DMS53 treated with DMSO at 0.1 percent for 48 hours (cell line): Measurements from ENCODE around the gene CLSTN2.
A peak's percentile ranks its signal among the peaks of the same experiment; 100 is the strongest.

Source experiments
- DNase-seq: peaks from one replicate; lab custom pipeline; 2025; ENCODE audit not compliant: unreplicated experiment; lab: John Stamatoyannopoulos, UW

Gene CLSTN2

DNA sequence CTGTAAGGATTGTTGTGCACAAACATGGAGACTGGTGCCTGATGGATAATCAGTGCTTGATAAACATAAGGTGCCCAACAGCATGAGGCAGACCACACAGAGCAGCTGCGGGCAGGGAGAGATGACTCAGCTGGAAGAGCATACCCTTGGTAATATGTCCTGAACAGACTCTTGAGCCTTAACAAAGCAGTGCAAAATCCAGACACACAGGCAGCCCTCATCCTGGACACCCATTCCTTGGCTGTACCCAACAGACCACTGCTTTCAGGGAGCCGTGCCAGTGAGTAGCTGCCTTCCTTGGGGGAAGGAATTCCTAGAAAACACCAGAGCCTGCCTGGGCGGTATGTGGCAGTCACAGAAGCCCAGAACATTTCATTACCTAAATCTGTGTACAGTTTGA is 156.2 kb downstream of the CLSTN2 start:
- no peak for DNase-seq

DNA sequence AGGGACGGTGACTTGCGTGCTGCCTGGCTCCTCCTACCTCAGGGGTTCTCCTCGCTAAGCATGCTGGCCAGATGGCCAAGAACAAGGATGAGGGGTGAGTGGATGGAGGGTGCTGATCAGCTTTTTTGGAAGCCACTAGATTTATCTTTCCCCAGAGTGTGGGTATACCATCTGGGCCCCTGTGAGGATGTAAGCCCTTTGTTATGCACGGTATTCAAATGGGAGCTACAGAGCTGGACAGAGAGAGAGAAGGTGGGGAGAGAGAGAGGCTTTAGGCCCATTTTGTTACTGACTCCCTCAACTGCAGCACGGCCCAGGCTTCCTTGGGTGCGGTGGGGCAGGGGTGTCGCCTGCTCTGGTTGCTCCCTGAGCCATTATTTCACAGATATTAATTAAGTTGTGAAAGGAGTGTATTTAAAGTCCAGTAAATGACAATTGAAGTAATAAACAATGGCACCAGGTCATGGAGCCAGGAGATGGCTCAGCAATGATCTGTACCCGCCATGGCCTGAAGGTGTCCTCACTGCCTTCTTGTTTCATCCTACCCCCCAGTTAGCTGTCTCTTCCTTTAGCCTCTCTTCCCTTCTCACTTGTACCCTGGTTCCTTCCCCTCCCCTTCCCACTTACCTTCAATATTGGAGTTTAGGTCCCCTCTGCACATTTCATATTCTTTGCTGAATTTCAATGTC is 158.0 kb downstream of the CLSTN2 start:
- DNase-seq: no peak

DNA sequence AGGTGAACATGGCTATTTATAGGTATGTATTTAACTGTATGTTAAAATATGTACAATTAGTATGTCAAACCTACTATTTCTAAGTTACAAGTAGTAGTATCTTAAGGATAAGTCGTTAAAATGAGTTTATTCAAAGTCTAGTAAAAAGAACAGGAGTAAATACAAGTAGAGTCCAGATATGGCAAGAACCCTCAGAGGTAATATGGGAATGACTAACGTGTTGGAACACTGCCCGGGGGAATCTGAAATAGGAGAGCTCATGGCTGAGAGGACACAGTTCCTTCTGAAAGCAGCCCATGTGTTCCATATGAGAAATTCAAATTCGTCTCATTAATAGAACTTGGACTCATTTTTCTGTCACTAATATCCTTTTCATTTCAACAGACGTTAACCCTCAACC is 158.8 kb downstream of the CLSTN2 start:
- no peak for DNase-seq

DNA sequence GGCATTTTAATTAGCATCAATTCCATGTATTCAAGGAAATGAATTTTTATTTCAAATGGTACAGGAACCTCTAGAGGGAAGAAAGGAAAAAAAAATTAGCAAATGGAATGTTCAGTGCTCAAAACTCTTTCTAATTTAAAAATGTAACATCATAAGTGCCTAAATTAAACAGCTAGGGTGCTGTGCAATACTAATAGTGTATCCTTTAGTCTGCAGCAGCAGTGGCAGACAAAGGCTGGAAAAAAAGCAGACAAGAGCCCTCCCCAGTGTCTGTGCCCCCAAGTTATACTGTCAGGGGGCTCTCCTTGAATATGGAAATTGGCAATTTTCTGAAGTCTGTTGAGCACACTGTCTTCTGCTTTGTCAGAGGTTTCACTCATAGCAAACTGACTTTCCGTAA is 159.5 kb downstream of the CLSTN2 start:
- no peak for DNase-seq

DNA sequence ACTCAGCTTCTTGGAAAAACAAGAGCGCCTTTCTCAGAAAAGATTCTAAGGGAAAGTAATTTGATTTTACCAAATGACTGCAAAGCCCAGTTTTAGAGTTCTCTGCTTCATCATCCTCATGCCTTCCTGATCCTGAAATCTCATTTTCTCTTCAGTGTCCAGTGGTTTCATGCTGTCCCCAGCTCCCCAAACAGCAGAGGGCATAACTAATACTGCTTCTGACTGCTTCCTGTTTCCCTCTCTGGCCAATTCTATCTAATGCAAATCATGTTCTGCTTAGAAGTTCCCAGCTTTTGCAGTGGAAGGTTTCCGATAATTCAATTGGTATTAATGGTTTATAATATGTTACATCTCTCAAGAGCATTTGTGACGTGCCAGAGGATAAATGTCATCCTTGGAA is 161.1 kb downstream of the CLSTN2 start:
- DNase-seq: no peak

DNA sequence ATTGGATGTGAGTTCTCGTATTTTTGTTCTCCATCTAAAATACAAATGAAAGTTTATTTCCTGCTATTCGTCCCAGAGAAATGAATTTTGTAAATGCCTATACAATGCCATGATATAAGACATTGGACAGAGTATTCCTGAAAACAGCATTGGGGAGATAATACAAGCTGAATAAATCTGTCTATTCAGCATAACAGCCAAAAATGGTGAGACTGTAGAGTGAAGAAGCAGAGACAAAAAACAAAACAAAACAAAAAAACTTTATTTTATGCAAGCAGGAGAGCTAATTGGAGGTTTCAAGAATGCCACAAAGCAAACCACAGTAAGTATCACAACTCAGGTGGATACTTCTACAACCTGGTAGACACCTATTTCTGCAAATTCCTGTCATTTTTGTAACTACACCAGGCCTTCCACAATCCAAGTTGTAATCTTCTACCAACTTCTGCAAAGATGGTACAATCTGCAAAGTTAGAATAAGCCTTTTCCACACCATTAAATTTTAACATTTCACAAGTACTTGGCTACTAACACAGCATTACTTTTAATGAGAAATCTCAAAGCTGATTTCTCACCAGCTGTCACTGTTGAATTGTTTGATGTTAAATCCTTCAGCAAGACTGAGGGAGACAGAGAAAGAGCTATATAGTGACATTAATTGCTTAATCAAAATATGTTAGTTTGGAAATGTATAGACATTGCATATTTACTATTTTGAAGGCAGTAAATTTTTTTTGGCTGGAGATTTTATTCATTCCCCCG is 163.1 kb downstream of the CLSTN2 start:
- DNase-seq: no peak

DNA sequence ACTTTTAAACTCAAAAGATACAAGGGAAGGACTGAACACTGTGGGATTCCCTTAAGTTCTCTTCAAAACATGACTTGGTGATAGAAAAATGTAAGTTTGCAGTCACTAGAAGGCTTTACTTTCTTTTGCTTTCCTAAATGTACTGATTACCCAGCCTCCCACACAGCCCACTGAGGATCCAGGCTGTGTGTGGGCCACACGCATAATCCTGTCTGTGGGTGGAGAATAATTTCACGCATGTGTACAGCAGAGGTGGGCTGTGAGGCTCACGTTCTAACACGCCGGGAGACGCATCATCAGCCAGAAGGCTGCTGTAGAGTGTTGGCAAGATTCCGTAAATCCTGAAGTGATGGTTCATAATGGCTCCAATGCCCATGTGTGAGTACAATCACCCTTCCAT is 165.5 kb downstream of the CLSTN2 start:
- no peak for DNase-seq

DNA sequence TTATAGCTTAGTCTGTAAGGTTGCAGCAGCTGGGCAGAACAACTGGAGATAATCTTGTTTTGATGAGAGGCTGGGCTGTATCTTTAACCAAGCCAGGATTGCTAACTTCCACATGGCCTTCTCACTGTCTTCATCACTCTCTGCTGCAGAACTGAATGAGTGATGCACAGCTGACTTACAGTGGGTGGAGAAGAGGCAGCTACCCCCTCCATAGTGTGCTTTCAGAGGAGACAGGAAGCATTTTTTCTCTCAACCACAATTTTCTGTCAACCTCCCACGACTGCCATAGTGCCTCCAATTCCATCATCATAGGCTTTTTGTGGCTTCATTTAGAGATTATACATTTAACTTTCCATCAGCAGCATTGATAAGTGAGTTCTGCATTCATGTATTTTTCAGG is 168.2 kb downstream of the CLSTN2 start:
- DNase-seq: no peak

DNA sequence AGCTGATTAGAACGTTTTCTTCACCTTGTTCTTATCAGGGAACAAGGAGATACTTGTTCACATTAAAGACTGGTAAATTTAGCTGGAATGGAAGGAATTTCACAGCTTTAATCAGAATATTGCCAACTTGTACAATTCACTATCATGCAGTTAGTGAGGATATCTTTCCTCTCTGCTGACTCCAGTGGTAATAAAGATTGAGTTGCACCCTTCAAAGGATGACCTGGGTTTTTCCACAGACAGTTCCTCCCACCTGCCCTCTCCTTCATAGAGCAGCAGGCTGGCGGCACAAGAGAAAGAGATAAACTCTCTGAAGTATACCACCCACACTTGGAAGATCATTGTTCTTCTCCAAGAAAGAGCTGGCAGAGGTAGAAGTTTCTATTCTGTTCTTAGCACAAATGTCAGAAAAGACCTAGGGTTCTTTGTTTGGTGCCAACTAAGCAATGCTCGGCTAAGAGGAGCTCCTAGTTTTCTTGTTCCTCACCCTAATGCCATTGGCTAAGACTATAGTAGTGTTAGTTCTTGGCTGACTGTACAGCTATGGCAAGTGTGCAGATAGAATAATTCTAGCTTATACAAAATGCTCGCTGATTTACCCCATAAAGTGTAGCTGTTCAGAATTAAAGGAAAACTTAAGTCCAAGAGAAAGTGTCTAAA is 169.1 kb downstream of the CLSTN2 start:
- DNase-seq: no peak

DNA sequence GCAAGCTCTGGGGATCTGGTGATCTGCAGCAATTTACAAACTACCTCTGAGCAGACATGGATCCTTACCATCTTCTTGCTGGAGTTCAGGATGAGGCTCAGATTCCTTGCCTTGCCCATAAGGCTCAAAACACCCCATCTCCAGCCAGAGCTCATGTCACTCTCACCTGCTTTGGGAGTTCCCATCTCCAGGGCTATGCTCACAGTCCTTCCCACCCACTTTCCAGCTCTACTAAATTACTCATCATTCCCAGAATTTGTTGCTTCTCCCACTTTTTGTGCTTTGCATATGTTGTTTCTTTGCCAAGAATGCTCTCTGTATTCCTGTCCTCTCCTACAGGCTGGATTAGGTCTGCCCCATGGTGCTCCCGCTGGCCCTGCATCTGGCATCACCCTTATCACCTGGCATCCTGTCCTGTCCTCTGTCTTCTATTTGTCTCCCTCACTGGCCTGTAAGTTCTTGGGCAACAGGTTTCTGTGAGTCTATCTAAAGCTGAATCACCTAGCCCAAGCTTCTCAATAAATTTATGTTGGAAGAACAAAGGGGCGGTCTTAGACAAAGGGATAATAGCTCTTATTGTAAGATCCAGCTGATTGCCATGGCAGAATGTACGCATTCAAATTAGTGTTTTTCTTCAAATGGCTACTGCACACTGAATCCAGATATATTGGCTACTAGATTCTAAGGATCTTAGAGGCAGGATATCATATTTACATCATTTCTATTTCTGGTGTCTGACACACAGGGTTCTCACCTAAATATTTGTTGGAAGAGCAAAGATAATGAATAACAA is 179.2 kb downstream of the CLSTN2 start:
- DNase-seq: no peak

DNA sequence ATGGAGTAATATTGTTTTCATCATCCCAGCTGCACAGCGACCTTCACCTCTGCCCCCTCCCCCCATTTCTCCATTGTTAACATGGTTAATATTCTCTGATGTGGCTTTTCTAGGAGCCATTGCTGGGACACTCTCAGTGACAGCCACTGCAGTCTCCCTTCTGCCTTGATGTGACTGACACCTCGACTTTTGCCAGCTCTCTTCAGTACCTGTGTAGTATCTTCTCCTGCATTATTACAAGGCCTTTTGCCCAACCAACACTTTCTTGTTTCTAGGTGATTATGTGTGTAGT is 179.8 kb downstream of the CLSTN2 start:
- DNase-seq: no peak

DNA sequence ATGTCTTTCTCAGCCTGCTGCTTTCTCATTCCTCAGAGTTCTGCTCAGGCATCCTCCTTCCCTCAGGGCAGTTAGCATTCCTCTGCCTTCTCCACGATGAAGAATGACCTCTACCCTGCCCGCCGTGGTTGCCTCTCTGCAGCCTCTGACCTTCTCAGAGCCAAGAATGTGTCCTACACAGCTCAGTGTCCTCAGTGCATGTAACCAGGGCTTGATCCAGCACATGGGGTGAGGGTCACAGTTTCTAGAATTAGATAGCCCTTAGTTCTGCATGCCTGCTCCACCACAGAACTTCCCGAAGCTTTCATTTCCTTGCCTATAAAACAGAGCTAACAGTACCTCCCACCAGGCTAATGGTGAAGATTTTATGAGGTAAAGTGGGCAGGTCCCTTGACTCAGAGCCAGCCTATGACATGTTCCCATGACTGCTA is 182.1 kb downstream of the CLSTN2 start:
- DNase-seq: no peak

DNA sequence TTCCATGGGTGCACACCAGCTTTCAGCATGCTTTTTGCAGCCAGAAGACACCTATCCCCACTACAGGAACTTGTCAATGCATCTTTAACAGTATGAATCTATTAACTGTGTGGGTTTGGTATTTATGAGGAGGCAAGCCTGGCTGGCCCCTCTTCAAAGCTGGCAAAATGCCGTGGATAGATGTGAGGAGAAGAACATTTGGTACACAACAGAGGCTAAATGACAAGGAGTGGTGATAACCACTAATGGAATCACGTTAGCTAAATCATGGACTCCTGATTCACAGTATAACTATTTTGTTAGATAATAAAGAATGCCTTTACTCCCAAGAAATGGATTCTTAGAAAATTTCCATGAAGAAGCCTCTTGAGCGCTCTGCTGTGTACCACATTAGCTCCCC is 187.2 kb downstream of the CLSTN2 start:
- no peak for DNase-seq

DNA sequence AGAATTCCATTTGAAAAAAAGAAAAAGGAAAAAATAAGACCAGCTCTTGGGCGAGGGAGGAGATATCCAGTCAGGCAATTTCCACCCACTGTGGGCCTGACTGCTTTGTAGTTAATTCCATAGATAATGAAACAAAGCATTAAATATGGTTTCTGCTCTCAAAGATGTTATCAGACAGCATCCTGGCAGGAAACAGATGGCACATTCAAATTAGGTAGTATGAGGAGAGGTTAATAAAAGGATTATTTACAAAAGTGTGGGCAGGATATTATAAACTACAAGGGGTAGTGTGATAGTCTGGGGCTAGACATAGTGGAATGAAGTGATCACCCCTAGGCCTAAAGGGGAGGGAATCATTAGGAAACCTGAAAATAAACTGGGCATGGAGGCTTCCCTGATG is 193.2 kb downstream of the CLSTN2 start:
- no peak for DNase-seq

DNA sequence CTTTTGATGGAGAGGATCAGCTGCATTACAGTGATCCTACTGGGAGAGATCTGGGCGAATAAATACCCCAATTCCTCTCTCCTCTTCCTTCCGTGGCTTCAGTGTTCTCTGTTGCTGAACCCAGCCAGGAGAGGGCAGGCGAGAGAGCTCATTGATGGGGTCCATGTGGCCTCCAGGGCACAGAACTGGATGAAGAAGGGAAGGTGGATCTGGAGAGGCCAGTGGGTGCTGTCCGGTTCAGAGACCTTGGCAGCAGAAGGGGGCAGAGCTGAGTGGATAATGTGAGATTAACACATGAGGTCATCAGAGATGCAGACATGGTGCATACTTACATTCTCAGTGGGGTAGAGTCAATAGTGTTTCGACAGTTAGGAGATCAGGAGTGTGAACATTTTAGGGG is 193.6 kb downstream of the CLSTN2 start:
- DNase-seq: peak; percentile 13

DNA sequence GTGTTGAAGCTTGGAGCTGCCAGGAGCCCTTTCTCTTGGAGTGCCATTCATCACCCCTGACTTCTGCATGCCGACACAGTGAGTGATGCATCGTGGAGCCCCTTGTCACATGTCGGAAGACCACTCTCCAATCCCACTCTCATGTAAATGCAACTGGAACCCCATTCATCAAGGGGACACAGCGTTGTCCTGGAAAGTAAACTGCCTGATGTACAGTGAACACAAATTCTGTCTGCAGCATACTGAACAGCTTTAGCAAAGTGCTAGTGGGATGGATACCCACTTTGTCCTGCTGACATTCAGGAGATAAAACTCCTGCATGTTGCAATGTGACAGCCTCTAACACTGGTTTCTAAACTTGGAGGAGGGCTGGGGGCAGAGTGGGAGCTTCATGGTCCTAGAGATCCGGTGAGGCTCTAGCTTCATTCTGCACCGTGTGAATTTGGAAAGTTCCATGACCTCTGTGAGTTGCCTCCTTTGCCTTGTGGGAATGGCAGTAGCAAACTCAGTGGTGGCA is 194.8 kb downstream of the CLSTN2 start:
- DNase-seq: no peak

DNA sequence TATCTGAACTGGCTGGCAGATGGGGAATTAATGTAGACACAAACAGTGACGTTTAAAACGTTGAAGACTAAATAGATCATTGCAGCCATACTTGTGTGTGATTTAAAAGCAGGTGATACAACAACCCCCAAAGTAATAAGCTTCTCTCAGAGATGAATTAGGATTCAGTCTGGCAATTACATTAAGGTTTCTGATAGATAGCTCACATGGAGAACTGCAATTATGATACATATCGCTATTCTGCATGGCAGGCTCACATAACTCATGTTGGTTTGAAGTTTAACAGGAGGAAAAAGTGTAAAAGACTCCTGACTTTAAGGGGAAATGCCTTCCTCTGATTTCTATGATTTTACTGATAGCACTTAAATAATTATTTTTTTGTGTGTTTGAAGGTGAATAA is 196.9 kb downstream of the CLSTN2 start:
- DNase-seq: no peak

DNA sequence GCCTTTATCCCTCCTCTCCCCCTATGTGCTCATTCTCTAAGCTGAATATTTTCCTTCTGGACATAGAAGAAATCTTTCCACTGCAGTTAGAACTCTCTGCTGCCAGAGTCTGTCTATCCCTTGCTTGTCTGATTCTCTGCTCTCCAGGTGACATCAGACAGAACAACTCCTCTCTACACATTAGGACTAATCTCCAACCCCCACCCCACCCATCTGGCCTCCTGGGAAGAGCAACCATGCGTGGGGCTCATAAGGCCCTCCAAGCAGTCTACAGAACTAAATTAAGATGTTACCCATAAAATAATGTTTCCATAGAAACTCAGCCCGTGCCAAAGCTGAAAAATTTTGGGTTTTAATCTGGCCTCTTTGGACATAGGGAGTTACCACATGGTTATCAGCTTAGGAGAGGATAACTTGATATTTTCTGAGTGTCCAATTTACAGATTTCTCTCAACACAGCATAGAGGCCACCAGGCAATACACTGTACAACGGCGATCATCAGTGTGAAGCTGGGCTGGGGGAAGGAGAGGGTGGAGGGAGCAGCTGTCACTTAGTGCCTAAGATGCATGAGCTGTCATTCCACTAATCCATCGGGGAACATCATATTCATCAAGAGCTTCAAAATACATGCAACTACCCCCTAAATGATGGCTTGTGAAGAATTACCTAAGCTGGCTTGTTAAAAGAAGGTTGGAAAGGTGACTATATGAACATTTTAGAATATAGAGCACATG is 199.4 kb downstream of the CLSTN2 start:
- DNase-seq: no peak

DNA sequence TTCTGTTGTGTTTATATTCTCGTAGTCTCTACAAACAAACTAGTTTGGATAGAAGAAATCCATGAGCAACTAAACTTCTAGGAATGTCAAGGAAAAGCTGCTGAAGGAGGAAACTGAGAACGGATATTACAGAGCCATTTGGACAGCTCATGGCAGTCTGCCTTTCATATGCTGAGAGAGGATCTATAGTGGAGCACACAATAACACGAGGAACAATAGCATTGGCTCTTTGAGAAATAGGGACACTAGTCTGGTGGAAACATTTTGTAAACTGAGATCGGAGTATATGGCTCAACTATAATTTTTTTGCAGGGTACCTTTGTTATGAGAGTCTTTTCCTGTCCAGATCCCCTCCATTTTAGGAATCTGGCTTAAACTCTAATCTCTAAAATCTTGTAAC is 200.5 kb downstream of the CLSTN2 start:
- no peak for DNase-seq

DNA sequence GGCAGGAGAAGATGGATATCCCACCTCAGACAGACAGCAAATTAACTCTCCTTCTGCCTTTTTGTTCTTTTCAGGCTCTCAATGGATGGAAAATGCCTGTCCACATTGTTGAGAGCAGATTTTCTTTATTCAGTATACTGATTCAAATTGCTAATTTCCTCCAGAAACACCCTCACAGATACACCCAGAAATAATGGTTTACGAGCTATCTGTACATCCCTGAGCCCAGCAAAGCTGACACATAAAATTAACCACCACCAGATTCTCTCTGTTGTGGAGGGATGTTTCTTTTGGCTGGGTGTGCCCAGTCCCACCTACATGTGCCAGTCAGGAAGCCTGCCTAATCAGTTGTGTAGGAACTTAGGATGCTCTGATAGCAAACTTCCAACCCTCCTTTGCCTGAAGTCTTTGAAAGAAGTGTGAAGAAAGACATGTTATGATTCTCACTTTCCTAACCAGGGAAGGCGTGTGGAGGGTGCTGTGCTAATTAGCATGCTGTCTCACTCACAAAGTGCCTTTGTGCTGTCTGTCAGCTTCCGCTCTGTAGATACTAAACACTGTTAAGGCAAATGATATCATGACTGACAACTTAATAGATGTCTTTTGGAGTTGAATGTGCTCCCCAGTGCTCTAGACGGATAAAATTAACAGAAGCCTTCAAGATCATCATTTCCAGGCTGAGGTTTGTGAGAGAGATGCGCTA is 208.5 kb downstream of the CLSTN2 start:
- DNase-seq: no peak
